ENCODE data around the gene MAMSTR.

- TF ChIP-seq, protein P1, sequence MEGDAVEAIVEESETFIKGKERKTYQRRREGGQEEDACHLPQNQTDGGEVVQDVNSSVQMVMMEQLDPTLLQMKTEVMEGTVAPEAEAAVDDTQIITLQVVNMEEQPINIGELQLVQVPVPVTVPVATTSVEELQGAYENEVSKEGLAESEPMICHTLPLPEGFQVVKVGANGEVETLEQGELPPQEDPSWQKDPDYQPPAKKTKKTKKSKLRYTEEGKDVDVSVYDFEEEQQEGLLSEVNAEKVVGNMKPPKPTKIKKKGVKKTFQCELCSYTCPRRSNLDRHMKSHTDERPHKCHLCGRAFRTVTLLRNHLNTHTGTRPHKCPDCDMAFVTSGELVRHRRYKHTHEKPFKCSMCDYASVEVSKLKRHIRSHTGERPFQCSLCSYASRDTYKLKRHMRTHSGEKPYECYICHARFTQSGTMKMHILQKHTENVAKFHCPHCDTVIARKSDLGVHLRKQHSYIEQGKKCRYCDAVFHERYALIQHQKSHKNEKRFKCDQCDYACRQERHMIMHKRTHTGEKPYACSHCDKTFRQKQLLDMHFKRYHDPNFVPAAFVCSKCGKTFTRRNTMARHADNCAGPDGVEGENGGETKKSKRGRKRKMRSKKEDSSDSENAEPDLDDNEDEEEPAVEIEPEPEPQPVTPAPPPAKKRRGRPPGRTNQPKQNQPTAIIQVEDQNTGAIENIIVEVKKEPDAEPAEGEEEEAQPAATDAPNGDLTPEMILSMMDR (optimal IDR thresholded peaks at IDR 0.05 in 1 of 3, IDR thresholded peaks at IDR 0.05 in 1 of 3, conservative IDR thresholded peaks at IDR 0.05 in 1 of 3; ENCODE audit: extremely low read depth in 1 of 3, insufficient read depth in 2 of 3, low read length in 3 of 3): no peak
- TF ChIP-seq EZH2 (IDR thresholded peaks at IDR 0.05; ENCODE audit: low read length): no peak
Observed at GRCh38 chr19:48726556-48726955, 7.0 kb upstream of the MAMSTR start.
